ENCODE measurements around the gene CNP. TPM values are rescaled to one million over a fixed set of nuclear protein-coding genes. Genes with fewer than 3 reads are reported as not detected.

Gene CNP
- total RNA-seq, 1 experiment from 2014 or later, result 51.2 TPM

DNA sequence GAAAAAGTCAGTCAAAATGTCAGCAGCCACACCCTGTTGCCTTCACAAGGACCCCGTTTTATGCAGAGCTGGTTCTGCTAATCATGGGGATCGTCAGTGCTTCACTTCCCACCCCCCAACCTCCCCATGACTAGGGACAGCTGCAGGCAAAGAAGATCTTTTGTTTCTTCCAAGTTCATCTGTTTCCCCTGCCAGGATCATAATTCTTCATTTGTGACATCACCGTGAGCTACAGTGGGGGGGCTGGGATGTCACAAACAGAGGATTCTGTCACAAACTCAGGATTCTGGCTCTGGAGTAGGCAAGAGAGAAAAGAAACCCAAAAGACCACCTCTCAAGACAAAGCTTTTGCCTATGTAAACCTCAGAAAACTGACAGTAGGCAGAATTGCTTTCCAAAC lies 26.0 kb downstream of the CNP start:
- Histone ChIP-seq H3K36me3 (ENCODE audit: control insufficient read depth in 1 of 2, insufficient read depth in 2 of 2, low read length in 2 of 2) (peaks cover 56 to 74% of the 10 kb centered on the region in 2 experiments), H3K9ac (ENCODE audit: low read length) (no peak overlapping the region), H3K4me3 (replicated peaks in 1 of 2; ENCODE audit: low read depth in 1 of 2, low read length in 2 of 2) (no peak overlapping the region), H3K9me3 (ENCODE audit: control insufficient read depth in 1 of 2, insufficient read depth in 1 of 2, low read depth in 1 of 2, low read length in 2 of 2) (no peaks in the 10 kb centered on the region), H3K27ac (ENCODE audit: low read depth, low read length) (no peak overlapping the region), H3K4me2 (ENCODE audit: low read length) (no peak overlapping the region), H3K9me2 (ENCODE audit: insufficient read depth) (no peaks in the 10 kb centered on the region), H3K79me2 (ENCODE audit: insufficient read depth, low read length) (peaks cover 30% of the 10 kb centered on the region), H4K20me1 (ENCODE audit: insufficient read depth) (peaks cover 21% of the 10 kb centered on the region; the same call in 1 of the 2 replicates), H2AFZ (ENCODE audit: low read depth, low read length, poor library complexity, severe bottlenecking) (no peak overlapping the region), H3K27me3 (ENCODE audit: insufficient read depth, low read length) (no peaks in the 10 kb centered on the region), H3K4me1 (ENCODE audit: control insufficient read depth in 1 of 2, insufficient read depth in 2 of 2, low read length in 2 of 2) (peaks cover 17 to 20% of the 10 kb centered on the region in 2 experiments)
- DNase-seq (ENCODE audit: low read depth, low spot score) (no peak), ATAC-seq (no peak)
- ChIA-PET CTCF (no interaction called here), POLR2A (interaction anchor here (0.8 kb wide), 1 partner anchor 16 kb away, joined by 3 read pairs; no protein-coding TSS in a partner anchor), RAD21 (ENCODE audit: low non-redundant PET in 1 of 2, low total read pairs in 2 of 2, uncharacterized antibody in 2 of 2, unreplicated experiment in 2 of 2) (no interaction called here)
- no TSS peak for BruUV-seq (replicated peaks)
- intact Hi-C loops (cut with micrococcal nuclease), result no loop called here
- TF ChIP-seq EGR1 (IDR thresholded peaks at IDR 0.05; ENCODE audit: low read depth) (no peak), ELF1 (IDR thresholded peaks at IDR 0.05; ENCODE audit: borderline replicate concordance, low read depth) (no peak), SIN3A (IDR thresholded peaks at IDR 0.05; ENCODE audit: low read depth) (no peak), SP1 (IDR thresholded peaks at IDR 0.05; ENCODE audit: low read depth) (no peak), REST (IDR thresholded peaks at IDR 0.05; ENCODE audit: low read depth) (no peak), POLR2A (IDR thresholded peaks at IDR 0.05; ENCODE audit: borderline replicate concordance, extremely low read depth, insufficient read depth, insufficient read length) (no peak), ZFX (IDR thresholded peaks at IDR 0.05) (no peak), FOSL1 (IDR thresholded peaks at IDR 0.05; ENCODE audit: low read depth) (no peak), EZH2phosphoT487 (IDR thresholded peaks at IDR 0.05; ENCODE audit: borderline replicate concordance) (no peak), ZBTB33 (IDR thresholded peaks at IDR 0.05; ENCODE audit: extremely low read depth, insufficient replicate concordance, low read length) (no peak), JUND (IDR thresholded peaks at IDR 0.05) (no peak), POLR2AphosphoS5 (IDR thresholded peaks at IDR 0.05; ENCODE audit: low read depth, low read length) (no peak), YY1 (IDR thresholded peaks at IDR 0.05; ENCODE audit: extremely low read depth, insufficient replicate concordance, low read depth, low read length) (no peak), CEBPB (IDR thresholded peaks at IDR 0.05; ENCODE audit: low read depth) (no peak), ZNF274 (IDR thresholded peaks at IDR 0.05; ENCODE audit: low read depth, low read length) (no peak), EZH2 (IDR thresholded peaks at IDR 0.05) (no peak)
- TF ChIP-seq, protein P1, sequence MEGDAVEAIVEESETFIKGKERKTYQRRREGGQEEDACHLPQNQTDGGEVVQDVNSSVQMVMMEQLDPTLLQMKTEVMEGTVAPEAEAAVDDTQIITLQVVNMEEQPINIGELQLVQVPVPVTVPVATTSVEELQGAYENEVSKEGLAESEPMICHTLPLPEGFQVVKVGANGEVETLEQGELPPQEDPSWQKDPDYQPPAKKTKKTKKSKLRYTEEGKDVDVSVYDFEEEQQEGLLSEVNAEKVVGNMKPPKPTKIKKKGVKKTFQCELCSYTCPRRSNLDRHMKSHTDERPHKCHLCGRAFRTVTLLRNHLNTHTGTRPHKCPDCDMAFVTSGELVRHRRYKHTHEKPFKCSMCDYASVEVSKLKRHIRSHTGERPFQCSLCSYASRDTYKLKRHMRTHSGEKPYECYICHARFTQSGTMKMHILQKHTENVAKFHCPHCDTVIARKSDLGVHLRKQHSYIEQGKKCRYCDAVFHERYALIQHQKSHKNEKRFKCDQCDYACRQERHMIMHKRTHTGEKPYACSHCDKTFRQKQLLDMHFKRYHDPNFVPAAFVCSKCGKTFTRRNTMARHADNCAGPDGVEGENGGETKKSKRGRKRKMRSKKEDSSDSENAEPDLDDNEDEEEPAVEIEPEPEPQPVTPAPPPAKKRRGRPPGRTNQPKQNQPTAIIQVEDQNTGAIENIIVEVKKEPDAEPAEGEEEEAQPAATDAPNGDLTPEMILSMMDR (IDR thresholded peaks at IDR 0.05 in 2 of 3, conservative IDR thresholded peaks at IDR 0.05 in 1 of 3; ENCODE audit: borderline replicate concordance in 1 of 3, insufficient read depth in 1 of 3, low read depth in 2 of 3, low read length in 2 of 3), result no peak
